SKM-1 treated with dmso at 0.1 percent for 144 hours (cell line): ENCODE measurements around the gene BRIP1.

Source experiments
- DNase-seq: peaks from one replicate; lab custom pipeline; 2025; ENCODE audit not compliant: unreplicated experiment; lab: John Stamatoyannopoulos, UW

The BRIP1 gene

DNA sequence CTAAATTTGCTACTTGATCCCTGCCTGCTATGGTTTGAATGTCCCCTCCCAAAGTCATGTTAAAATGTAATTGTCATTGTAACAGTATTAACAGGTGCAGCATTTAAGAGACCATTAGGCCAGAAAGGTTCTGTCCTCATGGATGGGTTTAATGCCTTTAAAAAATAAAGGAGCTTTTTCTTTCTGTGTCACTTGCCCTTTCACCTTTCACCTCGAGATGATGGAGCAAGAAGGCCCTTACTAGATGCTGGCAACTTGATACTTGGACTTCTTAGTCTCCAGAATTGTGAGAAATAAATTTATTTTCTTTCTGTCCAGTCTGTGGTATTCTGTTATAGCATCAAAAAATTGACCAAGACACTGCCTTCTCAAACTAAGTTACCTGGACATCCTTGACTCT, 98.5 kb downstream of the BRIP1 start:
- DNase-seq: no peak

DNA sequence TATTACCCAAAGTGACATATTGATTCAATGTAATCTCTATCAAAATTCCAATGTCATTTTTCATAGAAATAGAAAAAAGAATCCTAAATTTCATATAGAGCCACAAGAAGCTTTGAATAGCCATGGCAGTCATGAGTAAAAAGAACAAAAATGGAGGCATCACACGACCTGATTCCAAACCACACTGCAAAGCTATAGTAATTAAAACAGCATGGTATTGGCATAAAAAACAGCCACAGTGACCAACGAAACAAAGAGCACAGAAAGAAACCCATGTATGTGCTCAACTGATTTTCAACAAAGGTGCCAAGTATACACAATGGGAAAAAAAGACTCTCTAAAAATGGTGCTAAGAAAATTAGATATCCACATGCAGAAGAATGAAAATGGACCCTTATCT, 101.5 kb downstream of the BRIP1 start:
- no peak for DNase-seq

DNA sequence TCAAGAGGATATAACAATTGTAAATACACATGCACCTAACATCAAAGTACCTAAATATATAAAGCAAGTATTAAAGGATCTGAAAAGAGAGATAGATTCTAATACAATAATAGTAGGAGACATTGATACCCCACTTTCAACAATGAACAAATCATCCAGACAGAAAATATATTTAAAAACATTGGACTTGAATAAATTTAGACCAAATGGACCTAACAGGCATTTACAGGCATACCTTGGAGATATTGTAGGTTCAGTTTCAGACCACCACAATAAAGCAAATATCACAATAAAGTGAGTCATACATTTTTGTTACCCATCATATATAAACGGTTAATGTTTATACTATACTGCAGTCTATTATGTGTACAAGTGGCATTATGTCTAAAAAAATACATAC, 104.0 kb downstream of the BRIP1 start:
- DNase-seq: no peak

DNA sequence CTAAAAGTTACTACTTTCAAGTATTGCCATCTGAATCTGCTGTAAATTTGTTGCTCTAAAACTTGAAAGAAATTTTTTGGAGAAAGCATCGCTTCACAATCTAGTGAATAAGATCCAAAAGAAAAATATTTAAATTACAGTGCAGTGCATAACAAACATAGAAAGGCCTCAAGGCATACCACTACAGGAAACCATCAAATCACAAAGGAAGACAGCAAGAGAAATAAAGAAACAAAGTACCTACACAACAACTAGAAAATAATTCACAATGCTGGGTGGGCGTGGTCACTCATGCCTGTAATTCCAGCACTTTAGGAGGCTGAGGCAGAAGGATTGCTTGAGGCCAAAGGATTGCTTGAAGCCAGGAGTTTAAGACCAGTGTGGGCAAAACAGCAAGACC, 104.9 kb downstream of the BRIP1 start:
- no peak for DNase-seq

DNA sequence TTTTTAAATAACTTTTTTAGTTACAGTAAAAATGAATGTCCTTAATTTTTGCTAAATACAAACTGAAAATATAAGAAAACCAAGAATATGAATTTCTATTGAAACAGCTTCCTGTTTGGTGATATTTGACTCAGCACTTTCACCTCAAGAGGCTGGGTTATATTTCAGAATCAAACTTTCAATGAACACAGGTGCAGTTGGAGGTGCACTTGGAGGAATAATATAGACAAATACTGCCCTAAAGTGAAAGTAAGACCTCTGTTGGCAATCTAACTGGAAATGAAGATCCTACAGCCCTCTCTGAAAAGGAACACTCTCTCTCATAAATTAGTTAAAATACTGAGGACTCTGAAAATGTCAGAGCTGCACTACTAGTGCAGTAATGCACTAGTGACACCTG, 106.2 kb downstream of the BRIP1 start:
- DNase-seq: no peak

DNA sequence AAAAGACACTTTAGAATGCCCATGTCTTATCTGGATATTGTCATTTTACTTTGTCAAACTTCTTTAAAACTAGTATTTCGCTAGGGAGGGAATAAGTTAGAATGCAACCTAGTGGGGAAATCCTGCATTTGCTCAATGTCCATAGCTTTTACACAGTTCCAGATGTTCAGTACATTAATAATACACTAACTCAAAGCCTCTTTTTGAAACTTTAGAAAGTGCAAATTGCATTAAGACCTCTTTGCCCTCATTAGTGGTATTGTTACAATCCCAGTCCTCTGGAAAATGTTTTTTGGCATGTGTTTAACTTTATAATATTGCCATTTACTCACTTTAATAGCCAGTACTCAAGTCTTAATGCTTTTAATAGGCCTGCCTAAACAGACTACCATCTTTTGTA, 106.8 kb downstream of the BRIP1 start:
- DNase-seq: no peak

DNA sequence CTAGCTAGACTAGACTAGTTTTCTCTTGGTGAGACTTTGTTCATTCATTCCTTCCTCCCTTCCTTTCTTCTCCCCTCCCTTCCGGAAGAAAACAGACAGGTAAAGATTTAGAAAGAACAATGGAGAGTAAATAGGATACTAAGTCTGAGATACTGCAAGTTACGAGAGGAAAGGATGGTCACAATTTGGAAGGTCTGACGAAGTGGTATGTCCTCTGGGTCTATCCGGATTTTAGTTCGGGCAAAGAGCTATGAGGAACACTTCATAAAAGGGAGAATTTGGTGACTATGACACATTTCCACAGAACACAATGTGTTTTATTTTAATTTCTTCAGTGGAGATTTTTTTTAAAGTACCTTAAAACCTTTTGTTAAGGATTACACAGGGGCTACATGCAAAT, 107.7 kb downstream of the BRIP1 start:
- no peak for DNase-seq

DNA sequence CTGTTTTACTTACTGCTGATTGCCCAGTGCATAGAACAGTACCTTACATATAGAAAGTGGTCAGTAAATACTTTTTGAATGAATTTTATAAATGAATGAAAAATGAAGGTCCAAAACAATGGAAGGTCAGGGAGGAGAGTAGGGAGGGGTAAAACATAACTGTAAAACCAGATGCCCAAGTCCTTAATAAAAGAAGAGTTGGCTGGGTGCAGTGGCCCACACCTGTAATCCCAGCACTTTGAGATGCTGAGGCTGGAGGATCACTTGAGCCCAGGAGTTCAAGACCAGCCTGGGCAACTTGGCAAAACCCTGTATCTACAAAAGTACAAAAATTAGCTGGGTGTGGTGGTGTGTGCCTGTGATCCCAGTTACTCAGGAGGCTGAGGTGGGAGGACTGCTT, 108.2 kb downstream of the BRIP1 start:
- no peak for DNase-seq

DNA sequence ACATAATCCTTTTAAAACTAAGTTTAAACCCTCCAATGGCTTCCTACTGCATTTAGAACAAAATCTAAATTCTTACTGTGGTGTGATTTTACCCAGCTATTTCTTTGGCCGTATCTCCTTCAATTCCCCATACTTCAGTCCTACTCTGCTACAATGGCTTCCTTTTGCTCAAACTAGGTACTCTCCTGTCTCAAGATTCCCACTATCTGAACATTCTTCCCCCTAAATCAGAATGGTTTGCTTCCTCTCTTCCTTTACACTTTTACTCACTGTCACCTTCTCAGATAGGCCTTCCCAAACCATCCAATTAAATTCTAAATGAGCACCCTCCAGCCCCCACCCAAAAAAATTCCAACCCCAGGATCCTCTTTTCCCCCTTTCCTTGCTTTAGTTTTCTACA, 109.2 kb downstream of the BRIP1 start:
- no peak for DNase-seq

DNA sequence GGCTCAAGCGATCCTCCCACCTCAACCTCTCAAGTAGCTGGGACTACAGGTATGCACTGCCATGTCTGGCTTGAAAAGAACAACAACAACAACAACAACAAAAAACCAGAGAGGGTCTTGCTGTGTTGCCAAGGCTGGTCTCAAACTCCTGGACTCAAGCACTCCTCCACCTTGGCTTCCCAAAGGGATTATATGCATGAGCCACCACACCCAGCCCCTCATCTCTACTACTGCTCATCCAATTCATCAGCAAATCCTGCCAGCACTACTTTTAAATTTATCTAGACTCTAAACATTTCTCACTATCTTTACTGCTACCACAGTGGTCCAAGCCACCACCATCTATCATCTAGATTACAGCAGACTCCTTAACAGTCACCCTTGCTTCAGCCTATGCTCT, 109.6 kb downstream of the BRIP1 start:
- no peak for DNase-seq

DNA sequence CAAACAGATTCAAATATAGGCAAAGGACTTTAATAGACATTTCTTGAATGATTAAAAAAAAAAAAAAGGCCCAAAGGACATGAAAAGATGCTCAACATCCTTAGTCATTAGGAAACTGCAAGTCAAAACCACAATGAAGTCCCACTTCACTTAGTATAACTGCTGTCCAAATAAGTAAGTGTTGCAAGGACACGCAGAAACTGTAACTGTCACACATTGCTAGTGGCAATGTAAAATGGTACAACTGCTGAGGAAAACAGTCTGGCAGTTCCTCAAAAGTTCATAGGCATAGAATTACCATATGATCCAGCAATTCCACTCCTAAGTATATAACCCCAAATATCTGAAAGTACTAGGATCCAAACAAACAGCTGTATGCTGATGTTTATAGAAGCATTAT, 112.7 kb downstream of the BRIP1 start:
- peak; percentile 7 for DNase-seq

DNA sequence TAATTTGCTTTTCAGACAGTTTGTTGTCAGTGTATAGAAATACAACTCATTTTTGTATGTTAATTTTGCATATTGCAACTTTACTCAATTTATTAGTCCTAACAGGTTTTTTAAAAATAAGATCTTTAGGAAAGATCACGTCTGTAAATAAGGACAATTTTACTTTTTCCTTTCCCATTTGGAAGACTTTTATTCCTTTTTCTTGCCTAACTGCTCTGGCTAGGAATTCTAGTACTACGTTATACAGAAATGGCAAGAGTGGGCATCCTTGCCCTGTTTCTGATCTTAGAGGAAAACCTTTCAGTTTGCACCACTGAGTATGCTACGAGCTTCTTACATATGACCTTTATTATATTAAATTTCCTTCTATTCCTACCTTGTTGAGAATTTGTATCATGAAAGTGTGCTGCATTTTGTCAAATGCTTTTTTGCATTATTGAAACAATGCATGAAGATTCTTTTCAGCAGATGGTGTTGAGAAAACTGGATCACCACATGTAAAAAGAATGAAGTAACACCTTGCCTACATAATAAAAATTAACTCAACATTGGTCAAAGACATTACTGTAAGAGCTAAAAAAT, 113.4 kb downstream of the BRIP1 start:
- no peak for DNase-seq

DNA sequence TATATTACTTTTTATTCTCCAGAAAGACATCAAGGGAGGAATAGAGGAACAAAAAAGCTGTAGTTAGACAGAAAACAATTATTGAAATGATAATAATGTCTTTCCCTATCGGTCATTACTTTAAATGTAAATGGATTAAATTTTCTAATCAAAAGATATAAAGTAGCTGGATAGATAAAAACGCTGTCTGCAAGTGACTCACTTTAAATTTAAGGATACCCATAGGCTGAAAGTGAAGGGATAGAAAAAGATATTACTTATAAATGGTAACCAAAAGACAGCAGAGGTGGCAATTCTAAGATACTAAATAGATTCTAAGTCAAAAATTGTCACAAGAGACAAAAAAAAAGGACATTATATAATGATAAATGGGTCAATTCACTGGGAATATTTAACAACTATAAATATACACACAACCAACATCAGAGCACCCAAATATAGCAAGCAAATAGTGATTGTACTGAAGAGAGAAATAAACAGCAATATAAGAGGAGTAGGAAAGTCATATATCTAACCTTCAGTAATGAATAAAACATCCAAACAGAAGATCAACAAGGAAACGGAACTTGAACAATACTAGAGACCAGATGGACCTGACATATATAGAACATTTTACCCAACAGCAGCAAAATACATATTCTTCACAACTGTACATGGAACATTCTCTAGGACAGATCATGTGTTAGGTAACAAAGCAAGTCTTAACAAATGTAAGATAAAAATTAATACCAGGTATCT, 116.9 kb downstream of the BRIP1 start:
- no peak for DNase-seq

DNA sequence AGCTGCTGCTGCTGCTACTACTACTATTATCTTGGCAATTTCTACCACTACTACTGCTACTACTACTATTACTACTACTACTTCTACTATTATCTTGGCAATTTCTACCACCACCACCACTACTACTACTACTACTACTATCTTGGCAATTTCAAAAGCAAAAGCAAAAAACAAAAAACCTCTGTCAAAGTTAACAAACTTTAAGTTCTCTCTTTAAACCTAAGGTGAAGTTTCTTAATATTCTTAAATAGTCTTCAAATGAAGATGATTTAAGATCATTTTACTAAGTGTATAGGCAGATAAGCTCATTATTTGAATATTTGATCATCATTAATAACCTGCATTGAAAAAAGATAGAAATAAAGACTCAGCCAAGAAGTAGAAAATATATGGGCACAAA, 118.5 kb downstream of the BRIP1 start:
- no peak for DNase-seq

DNA sequence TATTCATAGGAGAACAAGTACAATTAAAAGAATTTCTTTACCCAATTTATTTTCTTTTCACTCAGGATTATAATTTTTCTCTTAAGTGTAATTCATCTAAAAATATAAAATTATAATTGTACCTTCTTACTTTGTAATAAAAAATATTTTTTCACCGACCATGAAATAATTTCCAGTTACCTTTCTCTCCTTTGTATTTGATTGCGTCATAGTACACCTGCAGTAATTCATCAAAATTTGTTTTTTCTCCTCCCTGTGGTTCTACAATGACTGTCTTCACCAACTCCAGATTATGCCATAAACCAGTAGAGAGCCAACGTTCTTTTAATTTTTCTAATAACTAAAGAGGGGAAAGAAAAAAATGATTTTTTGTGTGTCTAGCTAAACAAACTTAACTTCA, 119.1 kb downstream of the BRIP1 start:
- no peak for DNase-seq

DNA sequence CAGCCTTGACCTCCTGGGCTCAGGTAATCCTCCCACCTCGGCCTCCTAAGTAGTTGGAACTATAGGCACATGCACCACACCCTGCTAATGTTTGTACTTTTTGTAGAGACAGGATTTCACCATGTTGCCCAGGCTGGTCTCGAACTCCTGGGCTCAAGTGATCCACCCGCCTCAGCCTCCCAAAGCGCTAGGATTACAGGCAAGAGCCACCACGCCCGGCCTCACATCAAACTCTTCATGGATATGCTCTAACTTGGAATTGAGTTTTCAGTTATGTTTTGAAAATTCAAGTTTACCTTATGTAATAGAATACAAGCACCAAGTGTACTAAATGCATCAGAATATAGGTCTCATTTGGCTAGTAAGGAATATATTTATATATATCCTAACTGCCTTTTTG, 119.6 kb downstream of the BRIP1 start:
- no peak for DNase-seq

DNA sequence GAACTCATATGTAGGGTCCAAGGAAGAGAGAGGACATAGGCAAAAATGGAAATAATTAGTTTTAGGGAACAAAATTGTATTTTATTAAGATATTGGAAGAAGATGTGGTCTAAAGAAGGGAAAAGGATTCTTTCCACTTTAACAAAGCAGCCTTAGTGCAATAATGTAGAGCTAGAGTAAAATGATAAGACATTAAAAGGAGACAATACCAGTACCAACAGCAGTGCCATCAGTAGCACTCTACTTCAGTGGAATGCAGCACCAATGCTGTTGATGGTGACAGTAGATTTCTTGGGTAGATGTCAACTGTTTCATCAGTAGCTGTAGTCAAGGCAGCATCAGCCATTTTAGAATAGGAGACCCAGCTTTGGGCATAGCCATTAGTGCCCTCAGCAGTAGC, 124.3 kb downstream of the BRIP1 start:
- DNase-seq: no peak

DNA sequence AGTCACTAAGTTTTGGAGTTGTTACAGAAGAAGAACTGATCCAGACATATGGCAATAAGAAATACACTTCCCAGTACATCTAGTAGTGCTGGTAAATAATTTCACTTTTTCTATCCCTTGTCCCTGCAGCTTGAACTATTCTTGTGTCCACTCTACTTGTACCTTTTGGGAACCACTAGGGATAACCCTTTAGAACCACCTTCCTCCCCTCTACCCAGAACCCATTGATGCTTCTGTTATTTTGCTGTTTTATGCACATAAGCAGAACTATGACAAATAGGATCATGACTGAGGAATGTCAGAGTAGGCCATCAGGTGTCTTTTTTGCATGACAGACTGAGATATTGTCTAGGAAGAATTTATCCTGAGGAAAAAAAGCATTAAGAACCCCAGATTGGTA, 125.1 kb downstream of the BRIP1 start:
- DNase-seq: no peak

DNA sequence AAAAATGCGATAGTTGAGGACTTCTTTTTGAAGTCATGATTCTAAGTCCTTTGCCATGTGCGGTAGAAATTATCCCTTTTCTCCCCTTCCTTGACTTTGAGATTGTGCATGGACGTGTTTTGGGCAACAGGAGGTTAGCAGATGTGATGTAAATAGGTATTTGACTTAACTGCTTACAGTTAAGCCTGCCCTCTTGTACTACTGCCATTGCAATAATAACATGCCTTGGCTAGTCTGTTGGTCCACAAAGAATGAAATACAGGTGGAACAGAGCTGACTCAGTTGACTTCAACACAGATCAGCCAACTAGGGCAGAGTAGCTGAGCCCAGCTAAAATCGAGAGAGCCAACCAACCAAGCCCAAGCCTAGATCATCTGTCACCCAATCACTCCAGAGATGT, 125.5 kb downstream of the BRIP1 start:
- DNase-seq: no peak

DNA sequence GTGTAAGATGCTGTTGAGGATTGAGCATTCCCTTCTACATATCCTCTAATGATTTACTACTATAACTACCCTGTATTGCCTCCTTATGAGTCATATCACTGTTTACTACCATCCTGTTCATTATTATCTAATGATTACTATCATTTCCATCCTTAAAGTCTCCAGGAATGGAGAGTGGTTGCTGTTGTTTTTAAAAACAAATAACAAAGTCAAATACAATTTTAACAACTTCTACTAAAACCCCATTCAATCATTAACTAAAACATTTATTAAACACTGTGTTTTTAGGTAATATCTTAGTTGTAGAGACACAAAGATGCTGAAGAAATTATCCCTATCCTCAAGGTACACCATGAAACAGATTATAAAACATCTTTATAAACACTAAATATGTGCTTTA, 126.9 kb downstream of the BRIP1 start:
- DNase-seq: no peak

DNA sequence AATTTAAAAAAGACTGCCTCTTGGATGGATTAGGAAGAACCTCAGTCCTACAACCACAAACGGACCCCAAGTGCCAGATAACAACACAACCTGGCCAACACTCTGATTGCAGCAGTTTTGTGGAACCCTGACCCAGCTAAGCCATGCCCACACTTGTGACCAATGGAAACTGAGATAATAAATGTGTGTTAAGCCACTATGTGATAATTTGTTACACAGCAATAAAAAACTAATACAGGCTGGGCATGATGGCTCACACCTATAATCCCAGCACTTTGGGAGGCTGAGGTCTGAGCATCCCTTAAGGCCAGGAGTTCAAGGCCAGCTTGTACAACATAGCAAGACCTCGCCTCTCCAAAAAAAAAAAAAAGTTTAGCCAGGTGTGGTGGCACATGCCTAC, 127.5 kb downstream of the BRIP1 start:
- DNase-seq: no peak

DNA sequence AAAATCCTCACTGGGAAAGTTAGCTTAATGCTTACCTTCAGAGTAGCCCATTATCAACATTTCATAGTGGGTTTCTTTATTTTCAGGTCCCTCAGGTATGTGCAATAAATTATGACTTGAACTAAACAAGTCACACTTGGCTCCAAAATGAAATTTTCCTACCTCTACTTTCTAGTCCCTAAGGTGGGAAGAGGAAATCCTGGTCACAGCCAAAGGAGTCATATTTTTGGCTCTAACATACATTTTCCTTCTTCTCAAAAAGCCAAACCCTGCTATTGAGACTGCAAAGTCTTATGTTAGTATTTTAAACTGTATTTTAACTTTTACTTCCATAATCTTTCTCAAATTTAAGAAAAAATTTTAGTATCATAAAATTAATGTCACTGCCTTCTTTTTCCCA, 128.9 kb downstream of the BRIP1 start:
- DNase-seq: no peak

DNA sequence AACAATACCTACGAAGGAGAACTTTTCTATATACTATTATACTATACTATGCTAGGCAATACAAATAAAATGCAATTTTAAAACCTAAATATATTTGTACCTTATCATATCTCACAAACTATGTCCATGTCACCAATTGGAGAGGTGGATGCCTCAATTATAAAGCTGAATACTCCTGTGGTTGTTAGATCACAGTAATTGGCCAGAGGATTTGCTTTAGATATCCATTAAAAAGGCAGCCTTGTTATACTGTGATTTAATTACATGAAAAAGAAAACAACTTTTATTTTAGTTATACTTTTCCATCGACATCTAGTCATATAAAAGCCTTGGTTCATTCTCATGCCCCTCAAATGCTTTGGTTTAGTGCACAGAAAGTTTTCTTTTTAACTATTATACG, 129.3 kb downstream of the BRIP1 start:
- DNase-seq: no peak
